Osteoblast (primary cell): ENCODE results near the gene ZNF503. TPM values are rescaled to one million over a fixed set of nuclear protein-coding genes. Genes with fewer than 3 reads are reported as not detected.

Experiments
- DNase-seq: peaks from one replicate; pipeline ENCODE4 v3.0.0; 2011; ENCODE audit warnings: low spot score, mixed read lengths; ENCODE audit not compliant: insufficient read length; ENCODE audit errors: missing footprints
- H2AFZ ChIP-seq: 2 replicates; pipeline ENCODE4 v1.6.0; 2011; ENCODE audit warnings: mild to moderate bottlenecking, low read length
- H3K27ac ChIP-seq: 2 replicates; pipeline ENCODE4 v1.5.1; 2011; ENCODE audit warnings: mild to moderate bottlenecking, low read depth, low read length, moderate library complexity
- H3K27me3 ChIP-seq: 2 replicates; pipeline ENCODE4 v1.6.0; 2012; ENCODE audit warnings: mild to moderate bottlenecking, control low read depth, inconsistent platforms, low read length, moderate library complexity; ENCODE audit not compliant: insufficient read depth
- H3K36me3 ChIP-seq: 2 replicates; pipeline ENCODE4 v1.5.1; 2011; ENCODE audit warnings: mild to moderate bottlenecking, low read length, control low read depth, moderate library complexity; ENCODE audit not compliant: insufficient read depth
- H3K4me1 ChIP-seq: 2 replicates; pipeline ENCODE4 v1.5.1; 2011; ENCODE audit warnings: mild to moderate bottlenecking, low read length, control low read depth, moderate library complexity; ENCODE audit not compliant: insufficient read depth
- H3K4me2 ChIP-seq: 2 replicates; pipeline ENCODE4 v1.6.0; 2011; ENCODE audit warnings: mild to moderate bottlenecking, low read length; ENCODE audit not compliant: insufficient read depth
- H3K4me3 ChIP-seq: fragments of 200-600 bp; sonication (generic); 3 replicates; pipeline ENCODE4 v1.5.1; 2012; ENCODE audit warnings: mild to moderate bottlenecking, low read length, inconsistent platforms; ENCODE audit not compliant: insufficient read depth
- H3K79me2 ChIP-seq: 2 replicates; pipeline ENCODE4 v1.6.0; 2012; ENCODE audit warnings: mild to moderate bottlenecking, low read length, control low read depth, inconsistent platforms; ENCODE audit not compliant: insufficient read depth
- H3K9me3 ChIP-seq: 2 replicates; pipeline ENCODE4 v1.5.1; 2011; ENCODE audit warnings: low read depth, low read length, control low read depth
- H4K20me1 ChIP-seq: 2 replicates; pipeline ENCODE4 v1.6.0; 2012; ENCODE audit warnings: mild to moderate bottlenecking, low read length, control low read depth; ENCODE audit not compliant: insufficient read depth
- CTCF ChIP-seq: IDR thresholded peaks from 2 replicates; pipeline ENCODE4 v1.5.1; 2011; ENCODE audit warnings: mild to moderate bottlenecking, low read depth, low read length, moderate library complexity; ENCODE audit errors: extremely low read depth
- total RNA-seq: library from RNA; depleted of rRNA; stranded (reverse); fragments of >200 nt; gene quantifications from 2 replicates; pipeline ENCODE4 v1.2.3, GENCODE V29; 2012

The ZNF503 gene
- total RNA-seq, 1 donor: 18.5 TPM

GRCh38 chr10:75429159-75429827 is 27.7 kb upstream of the ZNF503 start:
- Histone ChIP-seq H2AFZ (no peak overlapping the region), H3K27ac (no peak overlapping the region), H3K4me3 (no peak overlapping the region), H3K79me2 (no peaks in the 10 kb centered on the region), H3K27me3 (no peaks in the 10 kb centered on the region), H3K4me2 (no peak overlapping the region), H3K36me3 (no peaks in the 10 kb centered on the region), H3K4me1 (peaks cover 15% of the 10 kb centered on the region), H4K20me1 (no peaks in the 10 kb centered on the region), H3K9me3 (no peaks in the 10 kb centered on the region)
- DNase-seq: no peak
- TF ChIP-seq CTCF: no peak

GRCh38 chr10:75428434-75429158 is 27.0 kb upstream of the ZNF503 start:
- peak overlapping the region; percentile 7 for H3K4me2 ChIP-seq
- no peaks in the 10 kb centered on the region for H3K9me3 ChIP-seq
- peak; percentile 91 for DNase-seq
- H3K4me1 ChIP-seq: peaks cover 15% of the 10 kb centered on the region
- H3K27me3 ChIP-seq: no peaks in the 10 kb centered on the region
- H3K79me2 ChIP-seq: no peaks in the 10 kb centered on the region
- no peak overlapping the region for H3K27ac ChIP-seq
- no peaks in the 10 kb centered on the region for H4K20me1 ChIP-seq
- no peak overlapping the region for H3K4me3 ChIP-seq
- no peaks in the 10 kb centered on the region for H3K36me3 ChIP-seq
- no peak for TF ChIP-seq CTCF
- H2AFZ ChIP-seq: peak overlapping the region; percentile 47

GRCh38 chr10:75427951-75428350 is 26.4 kb upstream of the ZNF503 start:
- H3K4me1 ChIP-seq: peaks cover 15% of the 10 kb centered on the region
- no peak for DNase-seq
- no peaks in the 10 kb centered on the region for H3K79me2 ChIP-seq
- H3K4me2 ChIP-seq: peak overlapping the region; percentile 7
- no peaks in the 10 kb centered on the region for H3K9me3 ChIP-seq
- no peak overlapping the region for H3K4me3 ChIP-seq
- no peaks in the 10 kb centered on the region for H4K20me1 ChIP-seq
- no peaks in the 10 kb centered on the region for H3K36me3 ChIP-seq
- TF ChIP-seq CTCF: no peak
- no peak overlapping the region for H2AFZ ChIP-seq
- H3K27ac ChIP-seq: no peak overlapping the region
- H3K27me3 ChIP-seq: no peaks in the 10 kb centered on the region

GRCh38 chr10:75426880-75427279 is 25.3 kb upstream of the ZNF503 start:
- H3K9me3 ChIP-seq: no peaks in the 10 kb centered on the region
- no peaks in the 10 kb centered on the region for H3K36me3 ChIP-seq
- no peak for DNase-seq
- H3K4me3 ChIP-seq: no peak overlapping the region
- TF ChIP-seq CTCF: no peak
- H4K20me1 ChIP-seq: no peaks in the 10 kb centered on the region
- peaks cover 13% of the 10 kb centered on the region for H3K4me1 ChIP-seq
- H3K27me3 ChIP-seq: no peaks in the 10 kb centered on the region
- H2AFZ ChIP-seq: no peak overlapping the region
- no peak overlapping the region for H3K4me2 ChIP-seq
- H3K27ac ChIP-seq: no peak overlapping the region
- H3K79me2 ChIP-seq: no peaks in the 10 kb centered on the region
